Omental fat pad (tissue), 4 donors: Measurements from ENCODE around the gene TMC4. TPM values are rescaled to one million over a fixed set of nuclear protein-coding genes. Genes with fewer than 3 reads are reported as not detected.

Experiments used
- ATAC-seq: fragments of 150-250 bp; one replicate; pipeline ENCODE4 v1.9.1; 2016; ENCODE audit warnings: mild to moderate bottlenecking, moderate library complexity; ENCODE audit not compliant: low FRiP score
- DNase-seq: peaks from one replicate; pipeline ENCODE4 v3.0.0-alpha.2; 2019; ENCODE audit warnings: low spot score
- CTCF ChIP-seq, 3 donors: fragments of 450-650 bp; IDR thresholded peaks; one replicate each; pipeline ENCODE4 v1.5.1; 2016 to 2017; ENCODE audit warnings: antibody characterized with exemption in 3 of 3, mild to moderate bottlenecking in 3 of 3, moderate library complexity in 2 of 3
- total RNA-seq, 4 donors: library from RNA; depleted of rRNA; stranded (reverse); fragments of >200 nt; gene quantifications; one replicate each; pipeline ENCODE4 v1.1.0, GENCODE V29; 2016

TMC4 gene
- total RNA-seq, 4 donors from 2014 or later = 1.2 to 4.1 (median 1.6) TPM; not detected in 1

GRCh38 chr19:54125713-54126112, 47.2 kb downstream of the TMC4 start:
- no peak for ATAC-seq
- no peak for DNase-seq
- no peak for TF ChIP-seq CTCF (IDR thresholded peaks at IDR 0.05)

- TF ChIP-seq CTCF (IDR thresholded peaks at IDR 0.05) = no peak
- ATAC-seq (no peak), DNase-seq (no peak)
Measured at GRCh38 chr19:54124393-54124792, 48.6 kb downstream of the TMC4 start.

DNA sequence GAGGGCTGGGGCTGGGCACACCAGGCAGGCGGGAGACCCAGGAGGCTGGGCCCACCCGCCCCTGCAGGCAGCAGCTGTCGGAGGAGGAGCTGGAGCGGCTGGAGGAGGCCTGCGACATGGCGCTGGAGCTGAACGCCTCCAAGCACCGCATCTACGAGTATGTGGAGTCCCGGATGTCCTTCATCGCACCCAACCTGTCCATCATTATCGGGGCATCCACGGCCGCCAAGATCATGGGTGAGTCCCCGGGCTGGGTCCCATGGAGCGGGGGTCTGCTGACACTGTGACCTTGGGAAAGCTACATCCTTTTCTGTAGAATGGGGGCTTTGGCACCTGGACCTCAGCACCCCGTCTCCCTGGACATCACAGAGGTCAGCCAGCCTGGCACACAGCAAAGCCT, 49.3 kb downstream of the TMC4 start:
- TF ChIP-seq CTCF (IDR thresholded peaks at IDR 0.05) = no peak
- DNase-seq (no peak), ATAC-seq (no peak)

- TF ChIP-seq CTCF (IDR thresholded peaks at IDR 0.05) = no peak
- DNase-seq (no peak), ATAC-seq (no peak)
Measured at GRCh38 chr19:54121259-54121658, 51.7 kb downstream of the TMC4 start.

GRCh38 chr19:54115109-54116063, 57.6 kb downstream of the TMC4 start, which contains the start of the genes PRPF31 and TFPT:
Gene PRPF31, plus strand, starts transcription at chr19:54115754. Its CDS starts 2,525 bp downstream, at chr19:54118279.
Gene TFPT, minus strand, starts transcription at chr19:54115657. Its CDS starts 388 bp downstream, at chr19:54115269.
- peak; percentile 98 for ATAC-seq

DNA sequence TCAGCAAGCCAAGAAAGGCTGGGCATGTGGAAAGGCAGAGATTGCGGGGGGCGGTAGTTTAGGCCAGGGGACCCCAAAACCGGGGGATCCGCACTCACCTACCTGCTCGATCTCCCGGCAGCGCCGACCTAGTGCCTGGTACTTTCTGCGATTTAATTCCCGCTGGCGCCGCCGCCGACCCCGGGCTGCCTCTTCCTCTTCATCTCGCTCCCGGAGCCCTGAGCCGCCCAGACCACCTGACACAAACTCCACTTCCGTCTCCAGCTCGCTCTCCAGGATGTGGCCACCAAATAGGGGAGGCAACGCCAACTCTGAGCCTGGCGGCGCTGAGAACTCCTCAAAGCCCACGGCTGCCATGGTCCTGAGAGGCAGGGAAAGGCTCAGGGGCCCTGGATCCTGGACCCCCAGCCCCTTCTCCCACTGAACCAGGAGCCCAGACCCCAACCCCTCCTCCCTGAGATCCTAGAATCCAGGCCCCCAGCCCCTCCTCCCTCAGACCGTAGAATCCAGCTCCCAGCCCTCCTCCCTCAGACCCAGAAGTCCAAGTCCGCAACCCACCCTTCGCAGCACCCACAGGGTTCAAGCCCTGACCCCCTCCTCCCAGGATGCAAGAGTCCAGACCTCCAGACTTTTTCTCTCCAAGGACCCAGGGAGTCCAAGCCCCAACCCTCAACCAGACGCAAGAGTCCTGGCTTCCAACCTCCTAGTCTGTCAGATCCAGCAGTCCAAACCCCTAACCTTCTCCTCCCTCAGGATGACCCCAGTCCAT, 58.4 kb downstream of the TMC4 start:
- DNase-seq (no peak), ATAC-seq (no peak)
- no peak for TF ChIP-seq CTCF (IDR thresholded peaks at IDR 0.05)

More at GRCh38 chr19:54115109-54116063, 57.6 kb downstream of the TMC4 start, which contains the start of the genes PRPF31 and TFPT:
- DNase-seq = peak; percentile 99
- TF ChIP-seq CTCF (IDR thresholded peaks at IDR 0.05) = no peak

Other genes starting within 250 kb of the TMC4 start
- not detected for gene CACNG8, start 210.2 kb downstream of the TMC4 start, total RNA-seq
- not detected for gene CACNG6, start 181.5 kb downstream of the TMC4 start, total RNA-seq
- gene VSTM1, start 109.3 kb downstream of the TMC4 start, total RNA-seq = not detected
- gene TARM1, start 91.8 kb downstream of the TMC4 start, total RNA-seq = not detected
- 1 to 10 TPM; 1.3 to 8.3 (median 5.5) TPM for gene OSCAR, start 72.4 kb downstream of the TMC4 start, total RNA-seq
- gene NDUFA3, start 70.3 kb downstream of the TMC4 start, total RNA-seq = 10 to 100 TPM in 3 of 4 donors, 1 to 10 TPM in 1; 7.1 to 33.0 (median 28.6) TPM
- 10 to 100 TPM in 3 of 4 donors, 1 to 10 TPM in 1; 9.7 to 19.9 (median 15.6) TPM for gene TFPT, start 57.5 kb downstream of the TMC4 start, total RNA-seq
- gene PRPF31, start 57.4 kb downstream of the TMC4 start, total RNA-seq = 10 to 100 TPM; 33.8 to 50.1 (median 39.7) TPM
- gene CNOT3, start 35.4 kb downstream of the TMC4 start, total RNA-seq = 10 to 100 TPM; 13.4 to 24.4 (median 19.0) TPM
- 10 to 100 TPM in 1 of 4 donors, 1 to 10 TPM in 3; 5.3 to 12.3 (median 7.4) TPM for gene LENG1, start 13.4 kb downstream of the TMC4 start, total RNA-seq
- gene MBOAT7, start 16.4 kb upstream of the TMC4 start, total RNA-seq = 10 to 100 TPM; 21.0 to 72.4 (median 32.7) TPM
- gene TSEN34, start 18.1 kb upstream of the TMC4 start, total RNA-seq = 10 to 100 TPM; 36.1 to 49.3 (median 40.3) TPM
- gene RPS9, start 27.7 kb upstream of the TMC4 start, total RNA-seq = 1,000 to 10,000 TPM; 1,567 to 2,105 (median 1,838) TPM
- gene LILRB3, start 49.8 kb upstream of the TMC4 start, total RNA-seq = 100 to 1,000 TPM in 1 of 4 donors, 10 to 100 TPM in 3; 11.7 to 135 (median 71.5) TPM
- gene LILRA6, start 69.6 kb upstream of the TMC4 start, total RNA-seq = 10 to 100 TPM in 1 of 4 donors, 1 to 10 TPM in 3; 2.1 to 13.6 (median 7.3) TPM
- gene LILRB5, start 84.1 kb upstream of the TMC4 start, total RNA-seq = 10 to 100 TPM; 24.0 to 75.5 (median 39.4) TPM
- 10 to 100 TPM in 2 of 4 donors, 1 to 10 TPM in 2; 3.5 to 15.4 (median 10.1) TPM for gene LILRB2, start 108.0 kb upstream of the TMC4 start, total RNA-seq
- 10 to 100 TPM in 1 of 4 donors, 1 to 10 TPM in 3; 3.7 to 13.2 (median 7.8) TPM for gene LILRA5, start 140.0 kb upstream of the TMC4 start, total RNA-seq
- under 1 TPM in 1 of 4 donors, not detected in 3; 0.56 TPM for gene LILRA4, start 166.0 kb upstream of the TMC4 start, total RNA-seq
- 10 to 100 TPM; 24.3 to 82.5 (median 37.0) TPM for gene LAIR1, start 191.8 kb upstream of the TMC4 start, total RNA-seq
- gene TTYH1, start 242.3 kb upstream of the TMC4 start, total RNA-seq = under 1 TPM in 2 of 4 donors, not detected in 2; 0.28 to 0.84 TPM